H1 (cell line): Measurements from ENCODE around the gene PTPRD. TPM values are rescaled to one million over a fixed set of nuclear protein-coding genes. Genes with fewer than 3 reads are reported as not detected.

Experiments
- CTCF ChIA-PET: fragments of 300-600 bp; sonication (Branson Sonifier 250); formaldehyde crosslinking; loops from one replicate; lab custom pipeline; 2021; ENCODE audit not compliant: partially characterized antibody; lab: Charles Lee
- POLR2A ChIA-PET: fragments of 300-600 bp; sonication (Branson Sonifier 250); formaldehyde crosslinking; loops from one replicate; lab custom pipeline; 2021; ENCODE audit warnings: inconsistent platforms; ENCODE audit not compliant: partially characterized antibody; lab: Charles Lee
- DNase-seq, 2 experiments: peaks; one replicate each; pipeline versions ENCODE4 v3.0.0 to v3.0.0-alpha.2; 2010 to 2022; ENCODE audit warnings: low spot score in 2 of 2, low read depth in 1 of 2, mixed read lengths in 1 of 2
- FAIRE-seq: peaks from 2 replicates; lab custom pipeline; 2011; peaks lifted over from hg19 to GRCh38; lab: Jason Lieb, UNC
- H2AFZ ChIP-seq: 2 replicates; pipeline ENCODE4 v1.8.1; 2012; ENCODE audit warnings: low read length, inconsistent platforms
- H2AK5ac ChIP-seq: 2 replicates; pipeline ENCODE4 v1.6.1; 2013; ENCODE audit warnings: low read depth, low read length
- H2BK120ac ChIP-seq: replicated peaks from 2 replicates; pipeline ENCODE3; 2013; ENCODE audit warnings: low read depth, low read length, inconsistent platforms
- H2BK12ac ChIP-seq: 2 replicates; pipeline ENCODE4 v1.6.1; 2013; ENCODE audit warnings: low read depth, low read length
- H2BK15ac ChIP-seq: 2 replicates; pipeline ENCODE4 v1.6.1; 2013; ENCODE audit warnings: low read length
- H2BK20ac ChIP-seq: 2 replicates; pipeline ENCODE4 v1.6.1; 2013; ENCODE audit warnings: low read length
- H2BK5ac ChIP-seq: 2 replicates; pipeline ENCODE4 v1.6.1; 2013; ENCODE audit warnings: low read depth, low read length
- H3K14ac ChIP-seq: 2 replicates; pipeline ENCODE4 v1.6.1; 2013; ENCODE audit warnings: inconsistent platforms; ENCODE audit not compliant: insufficient read length
- H3K18ac ChIP-seq: 2 replicates; pipeline ENCODE4 v1.6.1; 2013; ENCODE audit warnings: low read length; ENCODE audit errors: extremely low read depth
- H3K23ac ChIP-seq: 2 replicates; pipeline ENCODE4 v1.6.1; 2013; ENCODE audit warnings: inconsistent platforms; ENCODE audit not compliant: insufficient read length
- H3K23me2 ChIP-seq: 2 replicates; pipeline ENCODE4 v1.6.1; 2013; ENCODE audit warnings: low read depth, low read length
- H3K27ac ChIP-seq: 2 replicates; pipeline ENCODE4 v1.6.1; 2011; ENCODE audit warnings: low read depth, low read length, inconsistent platforms
- H3K27me3 ChIP-seq, 4 experiments: replicated peaks in 1 of 4; 1 replicate in 1 of 4; 2 replicates in 3 of 4; pipeline versions ENCODE4 v1.6.1 to v1.8.1; 2011 to 2013; ENCODE audit warnings: low read length in 3 of 4, mild to moderate bottlenecking in 3 of 4, inconsistent platforms in 2 of 4, mixed read lengths in 2 of 4, moderate library complexity in 1 of 4; ENCODE audit not compliant: control insufficient read depth in 3 of 4, insufficient read depth in 3 of 4; ENCODE audit errors: extremely low read depth in 1 of 4
- H3K36me3 ChIP-seq, 4 experiments: 2 replicates each; pipeline versions ENCODE4 v1.6.1 to v1.8.1; 2011 to 2013; ENCODE audit warnings: mild to moderate bottlenecking in 4 of 4, low read length in 3 of 4, moderate library complexity in 2 of 4, control low read depth in 1 of 4, inconsistent platforms in 1 of 4; ENCODE audit not compliant: insufficient read depth in 4 of 4, control insufficient read depth in 2 of 4
- H3K4ac ChIP-seq: replicated peaks from 2 replicates; pipeline ENCODE3; 2013; ENCODE audit warnings: low read length, low read depth, mixed read lengths, inconsistent platforms; ENCODE audit not compliant: insufficient read length
- H3K4me1 ChIP-seq, 4 experiments: replicated peaks in 1 of 4; 1 replicate in 1 of 4; 2 replicates in 3 of 4; pipeline versions ENCODE4 v1.6.1 to v1.8.1; 2011 to 2013; ENCODE audit warnings: low read length in 3 of 4, inconsistent platforms in 2 of 4, mixed read lengths in 1 of 4; ENCODE audit not compliant: insufficient read depth in 4 of 4, control insufficient read depth in 3 of 4
- H3K4me2 ChIP-seq, 2 experiments: 2 replicates each; pipeline versions ENCODE4 v1.6.1 to v1.8.1; 2011 to 2013; ENCODE audit warnings: low read depth in 2 of 2, low read length in 2 of 2, control low read depth in 1 of 2, inconsistent platforms in 1 of 2, mild to moderate bottlenecking in 1 of 2; ENCODE audit not compliant: insufficient read depth in 1 of 2
- H3K4me3 ChIP-seq, 4 experiments: fragments of 200-600, 300-600 bp in 1 of 4; sonication (generic), shearing (Covaris generic), sonication (Bioruptor Twin) in 1 of 4; 2 replicates each; pipeline versions ENCODE4 v1.5.1 to v1.8.1; 2011 to 2016; ENCODE audit warnings: low read length in 4 of 4, low read depth in 3 of 4, control low read depth in 2 of 4, inconsistent platforms in 2 of 4, mild to moderate bottlenecking in 2 of 4, mixed read lengths in 1 of 4, moderate library complexity in 1 of 4; ENCODE audit not compliant: insufficient read depth in 2 of 4; ENCODE audit errors: extremely low read depth in 1 of 4
- H3K56ac ChIP-seq: replicated peaks from 2 replicates; pipeline ENCODE3; 2013; ENCODE audit warnings: low read depth, mild to moderate bottlenecking, mixed read lengths, low read length, inconsistent platforms; ENCODE audit not compliant: insufficient read length
- H3K79me1 ChIP-seq: 2 replicates; pipeline ENCODE4 v1.6.1; 2013; ENCODE audit warnings: low read depth, low read length, control low read depth
- H3K79me2 ChIP-seq, 2 experiments: 2 replicates each; pipeline versions ENCODE4 v1.6.1 to v1.8.1; 2012 to 2013; ENCODE audit warnings: low read length in 2 of 2, mild to moderate bottlenecking in 2 of 2, inconsistent platforms in 1 of 2; ENCODE audit not compliant: insufficient read depth in 2 of 2, control insufficient read depth in 1 of 2
- H3K9ac ChIP-seq, 4 experiments: replicated peaks in 1 of 4; 1 replicate in 1 of 4; 2 replicates in 3 of 4; pipeline versions ENCODE4 v1.6.1 to v1.8.1; 2011 to 2013; ENCODE audit warnings: low read depth in 3 of 4, low read length in 3 of 4, control low read depth in 2 of 4, mild to moderate bottlenecking in 2 of 4, moderate library complexity in 2 of 4, inconsistent platforms in 1 of 4; ENCODE audit errors: extremely low read depth in 1 of 4
- H3K9me3 ChIP-seq, 2 experiments: 2 replicates each; pipeline versions ENCODE4 v1.6.1 to v1.8.1; 2012 to 2013; ENCODE audit warnings: mild to moderate bottlenecking in 2 of 2, moderate library complexity in 2 of 2, control low read depth in 1 of 2, inconsistent platforms in 1 of 2, low read depth in 1 of 2, low read length in 1 of 2, mixed read lengths in 1 of 2; ENCODE audit not compliant: insufficient read depth in 2 of 2
- H4K20me1 ChIP-seq, 2 experiments: replicated peaks in 1 of 2; 2 replicates each; pipeline versions ENCODE3 to v1.8.1; 2011 to 2013; ENCODE audit warnings: inconsistent platforms in 2 of 2, low read length in 2 of 2, mild to moderate bottlenecking in 1 of 2; ENCODE audit not compliant: insufficient read depth in 2 of 2, control insufficient read depth in 1 of 2
- H4K5ac ChIP-seq: 2 replicates; pipeline ENCODE4 v1.6.1; 2013; ENCODE audit warnings: low read length, low read depth, mixed read lengths, inconsistent platforms; ENCODE audit not compliant: insufficient read length
- H4K8ac ChIP-seq: 2 replicates; pipeline ENCODE4 v1.8.0; 2013; ENCODE audit warnings: mild to moderate bottlenecking, moderate library complexity, low read length, inconsistent platforms; ENCODE audit not compliant: insufficient read depth; ENCODE audit errors: extremely low read depth
- H4K91ac ChIP-seq: replicated peaks from 2 replicates; pipeline ENCODE3; 2013; ENCODE audit warnings: low read length, mixed read lengths, inconsistent platforms; ENCODE audit not compliant: insufficient read length
- ATF3 ChIP-seq: IDR thresholded peaks from 2 replicates; pipeline ENCODE4 v1.6.1; 2011; ENCODE audit warnings: low read depth, mild to moderate bottlenecking, low read length; ENCODE audit not compliant: insufficient read depth
- BACH1 ChIP-seq: IDR thresholded peaks from 2 replicates; pipeline ENCODE4 v1.6.1; 2012; ENCODE audit warnings: low read length, improper control_type of control experiment
- CHD2 ChIP-seq: IDR thresholded peaks from 2 replicates; pipeline ENCODE4 v1.6.1; 2012; ENCODE audit warnings: low read length, improper control_type of control experiment
- CREB1 ChIP-seq: IDR thresholded peaks from 2 replicates; pipeline ENCODE4 v1.6.1; 2012; ENCODE audit warnings: inconsistent platforms
- CTCF ChIP-seq, 3 experiments: IDR thresholded peaks; 1 replicate in 2 of 3; 2 replicates in 1 of 3; pipeline versions ENCODE4 v1.5.1 to v1.6.1; 2011; ENCODE audit warnings: low read length in 3 of 3, mild to moderate bottlenecking in 3 of 3, inconsistent platforms in 2 of 3, low read depth in 1 of 3, moderate library complexity in 1 of 3; ENCODE audit not compliant: insufficient read depth in 1 of 3; ENCODE audit errors: control extremely low read depth in 1 of 3
- EGR1 ChIP-seq: IDR thresholded peaks from 2 replicates; pipeline ENCODE4 v1.6.1; 2011; ENCODE audit warnings: low read depth, low read length, borderline replicate concordance
- HDAC6 ChIP-seq: IDR thresholded peaks from one replicate; pipeline ENCODE4 v1.7.1; 2012; ENCODE audit warnings: low read depth, mild to moderate bottlenecking, inconsistent platforms, low read length, moderate library complexity
- NRF1 ChIP-seq: IDR thresholded peaks from 2 replicates; pipeline ENCODE4 v1.6.1; 2011; ENCODE audit warnings: mild to moderate bottlenecking, low read depth, low read length, improper control_type of control experiment
- PHF8 ChIP-seq: fragments of 200-600 bp; sonication (generic); conservative IDR thresholded peaks from 2 replicates; pipeline ENCODE4 v1.7.1; 2012; ENCODE audit warnings: low read depth, mild to moderate bottlenecking, inconsistent platforms, low read length, moderate library complexity
- POLR2AphosphoS5 ChIP-seq: IDR thresholded peaks from 2 replicates; pipeline ENCODE4 v1.6.1; 2011; ENCODE audit warnings: low read depth, low read length
- SIN3A ChIP-seq, 2 experiments: IDR thresholded peaks in 1 of 2; conservative IDR thresholded peaks in 1 of 2; 2 replicates each; pipeline ENCODE4 v1.6.1; 2011 to 2012; ENCODE audit warnings: low read length in 2 of 2, improper control_type of control experiment in 1 of 2, low read depth in 1 of 2, mild to moderate bottlenecking in 1 of 2
- SP2 ChIP-seq: IDR thresholded peaks from 2 replicates; pipeline ENCODE4 v1.6.1; 2012; ENCODE audit warnings: mild to moderate bottlenecking, low read length, inconsistent platforms
- WGBS, 2 experiments: shearing (Covaris generic) in 1 of 2; methylation state at CpG; one replicate each; pipeline versions ENCODE4 v1.1.6 to v1.1.7; 2013 to 2015; ENCODE audit warnings: low lambda C conversion rate in 2 of 2, mixed read lengths in 2 of 2, inconsistent platforms in 1 of 2, low coverage in 1 of 2, missing lambda C conversion rate in 1 of 2; ENCODE audit not compliant: insufficient replicate concordance in 2 of 2, insufficient coverage in 1 of 2, insufficient read length in 1 of 2; ENCODE audit errors: extremely low coverage in 1 of 2, missing lambda C conversion rate in 1 of 2; 5-methylcytosine and 5-hydroxymethylcytosine counted together
- polyA plus RNA-seq, 7 experiments: library from polyadenylated mRNA; depleted of rRNA in 3 of 7; stranded (reverse) in 5 of 7; unstranded in 2 of 7; fragments of >200 nt in 5 of 7; fragments of 200-250 nt in 2 of 7; gene quantifications; 1 replicate in 5 of 7; 2 replicates in 1 of 7; 4 replicates in 1 of 7; pipeline versions ENCODE4 v1.2.1 to v1.2.3, GENCODE V29; 2011 to 2013; ENCODE audit warnings: missing spikeins in 2 of 7, mixed read lengths in 2 of 7
- total RNA-seq: library from RNA; stranded (reverse); fragmentation: NEBNext Ultra II Directional; extraction: Animal tissue kit (Norgen Biotek cat#: 25700); gene quantifications from 2 replicates; pipeline ENCODE4 v1.2.1, GENCODE V29; 2021

PTPRD gene
- total and polyA plus RNA-seq, 2 of the 8 experiments (the other 6 are each of a cell fraction or from before 2014, with no cell fraction given): 17.2 to 77.0 TPM

- FAIRE-seq: no peak
- POLR2A ChIA-PET: no interaction called here
- H2AFZ ChIP-seq: no peak overlapping the region
- no peak for TF ChIP-seq CHD2
- TF ChIP-seq POLR2AphosphoS5: no peak
- no peak for TF ChIP-seq BACH1
- TF ChIP-seq NRF1: no peak
- TF ChIP-seq HDAC6: no peak
- TF ChIP-seq CREB1: no peak
- TF ChIP-seq CTCF (IDR thresholded peaks at IDR 0.05; ENCODE audit: control extremely low read depth in 1 of 3, insufficient read depth in 1 of 3, low read depth in 1 of 3, low read length in 3 of 3): no peak
- TF ChIP-seq PHF8: no peak
- no peak for TF ChIP-seq SIN3A (conservative IDR thresholded peaks at IDR 0.05 in 1 of 2, IDR thresholded peaks at IDR 0.05 in 1 of 2; ENCODE audit: low read depth in 1 of 2, low read length in 2 of 2)
- no peak for TF ChIP-seq ATF3
- TF ChIP-seq EGR1: no peak
- no peak for TF ChIP-seq SP2
These were observed 2047.8 kb downstream of the PTPRD start for GRCh38 chr9:8564960-8565359.

More at GRCh38 chr9:8564960-8565359, 2047.8 kb downstream of the PTPRD start:
- Histone ChIP-seq H2BK20ac (no peak overlapping the region), H3K23ac (no peak overlapping the region), H3K9ac (no peak overlapping the region), H4K8ac (no peak overlapping the region), H2BK120ac (no peak overlapping the region), H4K91ac (no peak overlapping the region), H4K5ac (no peak overlapping the region), H3K9me3 (no peaks in the 10 kb centered on the region), H2AK5ac (no peak overlapping the region), H3K4me3 (no peak overlapping the region), H3K27me3 (no peaks in the 10 kb centered on the region), H3K79me1 (no peaks in the 10 kb centered on the region), H3K4ac (no peak overlapping the region), H3K14ac (no peak overlapping the region), H2BK12ac (no peak overlapping the region), H3K4me1 (peaks cover 2 to 9% (median 4%) of the 10 kb centered on the region in 4 experiments; a peak in 4 of 7 replicates), H2BK5ac (no peak overlapping the region), H3K18ac (no peak overlapping the region), H2BK15ac (no peak overlapping the region), H3K23me2 (no peaks in the 10 kb centered on the region; the same call in 1 of the 2 replicates), H3K4me2 (no peak overlapping the region), H4K20me1 (no peaks in the 10 kb centered on the region), H3K79me2 (no peaks in the 10 kb centered on the region), H3K56ac (no peak overlapping the region), H3K36me3 (no peaks in the 10 kb centered on the region), H3K27ac (no peak overlapping the region)
- CTCF ChIA-PET: interaction anchor here (0.8 kb wide), 1 partner anchor 389 kb away, joined by 3 read pairs; no protein-coding TSS in a partner anchor
- DNase-seq: no peak
- 86% methylated on average over 4 of the region's 6 CpGs; no CpG with 5 or more reads in 1 of the 2 experiments for WGBS, 2 experiments
